IMR-90 (cell line): ENCODE data around the gene LSM2. TPM values are rescaled to one million over a fixed set of nuclear protein-coding genes. Genes with fewer than 3 reads are reported as not detected.
A peak's percentile ranks its signal among the peaks of the same experiment; 100 is the strongest.

ENCODE experiments used
- ATAC-seq: fragments of 200-7000 bp; cut with Tn5 transposase; 2 replicates; pipeline ENCODE4 v1.9.1; 2020; ENCODE audit warnings: low read depth, mild to moderate bottlenecking, moderate library complexity
- BruUV-seq: library from RNA; stranded (reverse); fragments of 400-500 nt; replicated peaks from 2 replicates; lab custom pipeline; 2021; lab: Mats Ljungman, UMichigan
- CTCF ChIA-PET: fragments of 300-600 bp; formaldehyde crosslinking; extraction: SDS; loops from one replicate; lab custom pipeline; 2021; ENCODE audit warnings: antibody characterized with exemption; lab: Yijun Ruan, JAX
- POLR2A ChIA-PET: fragments of 300-600 bp; sonication (Branson Sonifier 250); formaldehyde crosslinking; loops from one replicate; lab custom pipeline; 2022; ENCODE audit warnings: antibody characterized with exemption; ENCODE audit not compliant: unreplicated experiment; lab: Charles Lee
- DNase-seq: peaks from one replicate; pipeline ENCODE4 v3.0.0; 2013
- H2AFZ ChIP-seq: replicated peaks from 2 replicates; pipeline ENCODE3; 2013; ENCODE audit warnings: low read length, mild to moderate bottlenecking; ENCODE audit not compliant: poor library complexity
- H2AK5ac ChIP-seq: 2 replicates; pipeline ENCODE4 v1.6.1; 2013; ENCODE audit warnings: low read depth, low read length, inconsistent platforms
- H2AK9ac ChIP-seq: replicated peaks from 2 replicates; pipeline ENCODE3; 2013; ENCODE audit warnings: mild to moderate bottlenecking, low read depth, low read length, moderate library complexity; ENCODE audit not compliant: poor library complexity
- H2BK120ac ChIP-seq: 2 replicates; pipeline ENCODE4 v1.6.1; 2013; ENCODE audit warnings: low read depth, low read length, inconsistent platforms
- H2BK15ac ChIP-seq: 3 replicates; pipeline ENCODE4 v1.6.1; 2013; ENCODE audit warnings: low read depth, low read length, inconsistent platforms
- H2BK20ac ChIP-seq: 2 replicates; pipeline ENCODE4 v1.6.1; 2013; ENCODE audit warnings: low read depth, mild to moderate bottlenecking, inconsistent platforms, low read length, moderate library complexity
- H2BK5ac ChIP-seq: 2 replicates; pipeline ENCODE4 v1.6.1; 2013; ENCODE audit warnings: mild to moderate bottlenecking, low read depth, low read length, inconsistent platforms; ENCODE audit not compliant: poor library complexity, severe bottlenecking
- H3K14ac ChIP-seq: replicated peaks from 2 replicates; pipeline ENCODE4 v1.6.1; 2013; ENCODE audit warnings: low read depth, low read length, inconsistent platforms
- H3K18ac ChIP-seq: 2 replicates; pipeline ENCODE4 v1.6.1; 2013; ENCODE audit warnings: low read depth, low read length, control low read depth
- H3K23ac ChIP-seq: 2 replicates; pipeline ENCODE4 v1.6.1; 2013; ENCODE audit warnings: low read depth, low read length, inconsistent platforms
- H3K27ac ChIP-seq: 2 replicates; pipeline ENCODE4 v1.5.1; 2013; ENCODE audit warnings: mild to moderate bottlenecking, control low read depth, low read length; ENCODE audit not compliant: insufficient read depth
- H3K27me3 ChIP-seq: 2 replicates; pipeline ENCODE4 v1.6.1; 2013; ENCODE audit warnings: low read length; ENCODE audit not compliant: control insufficient read depth, insufficient read depth
- H3K36me3 ChIP-seq: 2 replicates; pipeline ENCODE4 v1.6.1; 2013; ENCODE audit warnings: low read length, mixed read lengths; ENCODE audit not compliant: control insufficient read depth, insufficient read depth
- H3K4ac ChIP-seq: 2 replicates; pipeline ENCODE4 v1.6.1; 2013; ENCODE audit warnings: low read depth, low read length, inconsistent platforms
- H3K4me1 ChIP-seq: 2 replicates; pipeline ENCODE4 v1.6.1; 2013; ENCODE audit warnings: low read length, mixed read lengths; ENCODE audit not compliant: control insufficient read depth, insufficient read depth
- H3K4me2 ChIP-seq: 2 replicates; pipeline ENCODE4 v1.6.1; 2013; ENCODE audit warnings: low read depth, mild to moderate bottlenecking, control low read depth, low read length, moderate library complexity
- H3K4me3 ChIP-seq: 2 replicates; pipeline ENCODE4 v1.5.1; 2013; ENCODE audit warnings: low read depth, mild to moderate bottlenecking, control low read depth, low read length, moderate library complexity; ENCODE audit not compliant: insufficient read depth
- H3K56ac ChIP-seq: 2 replicates; pipeline ENCODE4 v1.6.1; 2013; ENCODE audit warnings: low read length, inconsistent platforms; ENCODE audit not compliant: insufficient read depth; ENCODE audit errors: extremely low read depth
- H3K79me1 ChIP-seq, 2 experiments: 2 replicates each; pipeline ENCODE4 v1.6.1; 2013; ENCODE audit warnings: low read length in 2 of 2, inconsistent platforms in 1 of 2, low read depth in 1 of 2
- H3K9ac ChIP-seq: 2 replicates; pipeline ENCODE4 v1.6.1; 2013; ENCODE audit warnings: low read depth, low read length, control low read depth
- H3K9me1 ChIP-seq: 2 replicates; pipeline ENCODE4 v1.6.1; 2013; ENCODE audit warnings: low read length, inconsistent platforms; ENCODE audit not compliant: insufficient read depth
- H3K9me3 ChIP-seq: 2 replicates; pipeline ENCODE4 v1.6.1; 2013; ENCODE audit warnings: low read length; ENCODE audit not compliant: control insufficient read depth, insufficient read depth
- H4K20me1 ChIP-seq: 2 replicates; pipeline ENCODE4 v1.6.1; 2013; ENCODE audit warnings: low read length, inconsistent platforms; ENCODE audit not compliant: insufficient read depth
- H4K5ac ChIP-seq: 2 replicates; pipeline ENCODE4 v1.6.1; 2013; ENCODE audit warnings: mild to moderate bottlenecking, low read depth, low read length, control low read depth
- H4K8ac ChIP-seq, 2 experiments: 2 replicates each; pipeline ENCODE4 v1.6.1; 2013; ENCODE audit warnings: low read depth in 2 of 2, low read length in 2 of 2, control low read depth in 1 of 2, inconsistent platforms in 1 of 2
- H4K91ac ChIP-seq: 2 replicates; pipeline ENCODE4 v1.6.1; 2013; ENCODE audit warnings: low read depth, low read length, inconsistent platforms; ENCODE audit not compliant: insufficient read depth
- MAZ ChIP-seq: IDR thresholded peaks from 2 replicates; pipeline ENCODE4 v1.6.1; 2012; ENCODE audit warnings: low read depth, mild to moderate bottlenecking, low read length, improper control_type of control experiment, moderate library complexity, borderline replicate concordance
- POLR2A ChIP-seq: IDR thresholded peaks from 2 replicates; pipeline ENCODE4 v1.6.1; 2012; ENCODE audit warnings: mild to moderate bottlenecking, low read depth, low read length
- USF2 ChIP-seq: fragments of 150-350 bp; IDR thresholded peaks from 2 replicates; pipeline ENCODE4 v1.6.1; 2017; ENCODE audit warnings: mild to moderate bottlenecking, antibody characterized with exemption, low read length, low read depth
- WGBS, 2 experiments: methylation state at CpG; one replicate each; pipeline versions ENCODE4 v1.1.5 to v1.1.7; 2013; ENCODE audit warnings: missing lambda C conversion rate in 2 of 2; ENCODE audit not compliant: insufficient read length in 1 of 2; ENCODE audit errors: extremely low coverage in 2 of 2; 5-methylcytosine and 5-hydroxymethylcytosine counted together
- dilution Hi-C: fragments of 300-500 bp; cut with HindIII; formaldehyde crosslinking; loops from one replicate; pipeline ENCODE4 v1.14.3; 2018; ENCODE audit warnings: low sequenced_read_pairs; ENCODE audit not compliant: unreplicated experiment
- in situ Hi-C: fragments of 300-500 bp; cut with MboI; formaldehyde crosslinking; loops from 3 replicates; pipeline ENCODE4 v1.14.3; 2019; ENCODE audit warnings: low sequenced_read_pairs, inconsistent platforms, mixed read lengths
- intact Hi-C: fragments of 100-400 bp; cut with micrococcal nuclease; formaldehyde crosslinking; loops from 2 replicates; pipeline ENCODE4 v1.10.0; 2022
- polyA plus RNA-seq, 3 experiments: library from polyadenylated mRNA; depleted of rRNA; stranded (reverse); fragments of >200 nt; gene quantifications; 2 replicates each; pipeline ENCODE4 v1.2.3, GENCODE V29; 2012; ENCODE audit warnings: low replicate concordance in 1 of 3
- total RNA-seq: library from RNA; depleted of rRNA; stranded (reverse); fragments of >200 nt; gene quantifications from 2 replicates; pipeline ENCODE4 v1.2.3, GENCODE V29; 2012

The LSM2 gene
- total and polyA plus RNA-seq, 2 of the 4 experiments (the other 2 are of a cell fraction), result 56.3 to 61.0 TPM

- WGBS, 2 experiments, result no CpG with 5 or more reads among the region's 1 CpG
- Histone ChIP-seq H4K8ac (no peak overlapping the region), H3K4ac (no peak overlapping the region), H3K23ac (peak overlapping the region; percentile 62; the same call in 1 of the 2 replicates), H3K79me1 (peaks cover 22 to 43% of the 10 kb centered on the region in 2 experiments; a peak in 3 of 4 replicates), H3K9me1 (peaks cover 7% of the 10 kb centered on the region), H2BK120ac (no peak overlapping the region), H2BK20ac (no peak overlapping the region), H3K56ac (no peak overlapping the region), H3K9me3 (no peaks in the 10 kb centered on the region), H3K27me3 (no peaks in the 10 kb centered on the region), H2BK15ac (no peak overlapping the region), H3K4me3 (peak overlapping the region; percentile 93), H3K9ac (peak overlapping the region; percentile 45; the same call in 1 of the 2 replicates), H4K20me1 (peaks cover 55% of the 10 kb centered on the region), H3K36me3 (peaks cover 43% of the 10 kb centered on the region), H2AK9ac (no peak overlapping the region), H2BK5ac (no peak overlapping the region), H3K14ac (peak overlapping the region; percentile 2), H2AFZ (no peak overlapping the region), H3K27ac (no peak overlapping the region), H4K5ac (no peak overlapping the region), H3K4me2 (peak overlapping the region; percentile 94), H4K91ac (no peak overlapping the region), H3K18ac (no peak overlapping the region), H3K4me1 (peaks cover 11% of the 10 kb centered on the region), H2AK5ac (no peak overlapping the region; the same call in 1 of the 2 replicates)
- ATAC-seq (no peak), DNase-seq (no peak)
- dilution Hi-C loops (no loop called here), intact Hi-C loops (no loop called here), in situ Hi-C loops (loop anchor here (10.0 kb wide), 2 partner anchors 153 to 293 kb away; partner anchors contain the start of genes ATP6V1G2, DDX39B, LY6G5C and NFKBIL1)
- POLR2A ChIA-PET, result interaction anchor here (0.7 kb wide), 1 partner anchor 19 kb away, joined by 3 read pairs; no protein-coding TSS in a partner anchor
- TF ChIP-seq MAZ (no peak), USF2 (no peak), POLR2A (no peak)
- BruUV-seq, result no TSS peak
- CTCF ChIA-PET, result no interaction called here
Observed at GRCh38 chr6:31837369-31838113, 30.8 kb upstream of the LSM2 start.
